MM.1S (cell line): ENCODE data around the gene CADPS.

Experiments
- DNase-seq: peaks from one replicate; pipeline ENCODE4 v3.0.0-alpha.2; 2015
- H2AFZ ChIP-seq: fragments of 300-600 bp; sonication (generic); 2 replicates; pipeline ENCODE4 v1.6.0; 2016; ENCODE audit warnings: antibody characterized with exemption, low read length
- H3F3A ChIP-seq: fragments of 300-600 bp; sonication (generic); 2 replicates; pipeline ENCODE4 v1.6.1; 2016; ENCODE audit warnings: mild to moderate bottlenecking, antibody characterized with exemption, low read length, moderate library complexity, mixed read lengths; ENCODE audit not compliant: insufficient read depth
- H3K27ac ChIP-seq: fragments of 300-600 bp; sonication (generic); 2 replicates; pipeline ENCODE4 v1.5.1; 2016; ENCODE audit warnings: mild to moderate bottlenecking, low read length
- H3K27me3 ChIP-seq: fragments of 300-600 bp; sonication (generic); replicated peaks from 2 replicates; pipeline ENCODE4 v1.6.0; 2016; ENCODE audit warnings: low read length; ENCODE audit not compliant: insufficient read depth
- H3K36me3 ChIP-seq: fragments of 300-600 bp; sonication (generic); replicated peaks from 2 replicates; pipeline ENCODE4 v1.6.1; 2016; ENCODE audit warnings: mild to moderate bottlenecking, low read length, mixed read lengths; ENCODE audit not compliant: insufficient read depth
- H3K4me1 ChIP-seq: fragments of 300-600 bp; sonication (generic); 2 replicates; pipeline ENCODE4 v1.6.1; 2016; ENCODE audit warnings: low read length, mixed read lengths
- H3K4me2 ChIP-seq: fragments of 300-600 bp; sonication (generic); 2 replicates; pipeline ENCODE4 v1.6.0; 2016; ENCODE audit warnings: low read depth, low read length
- H3K4me3 ChIP-seq: fragments of 300-600 bp; sonication (generic); 2 replicates; pipeline ENCODE4 v1.5.1; 2016; ENCODE audit warnings: low read length, mixed read lengths
- H3K79me2 ChIP-seq: fragments of 300-600 bp; sonication (generic); 2 replicates; pipeline ENCODE4 v1.6.1; 2016; ENCODE audit warnings: mixed run types, low read length, mixed read lengths
- H3K9ac ChIP-seq: fragments of 300-600 bp; sonication (generic); 2 replicates; pipeline ENCODE4 v1.6.1; 2016; ENCODE audit warnings: low read length, mixed read lengths
- H3K9me2 ChIP-seq: fragments of 300-600 bp; sonication (generic); replicated peaks from 2 replicates; pipeline ENCODE4 v1.6.1; 2016; ENCODE audit warnings: mild to moderate bottlenecking, low read length, mixed read lengths; ENCODE audit not compliant: insufficient read depth
- H3K9me3 ChIP-seq: fragments of 300-600 bp; sonication (generic); replicated peaks from 2 replicates; pipeline ENCODE4 v1.6.1; 2016; ENCODE audit warnings: mild to moderate bottlenecking, low read length, mixed read lengths; ENCODE audit not compliant: insufficient read depth
- H4K20me1 ChIP-seq: fragments of 300-600 bp; sonication (generic); 2 replicates; pipeline ENCODE4 v1.6.1; 2016; ENCODE audit warnings: mild to moderate bottlenecking, low read length, moderate library complexity, mixed read lengths; ENCODE audit not compliant: insufficient read depth
- EZH2 ChIP-seq: fragments of 300-600 bp; sonication (generic); optimal IDR thresholded peaks from 2 replicates; pipeline ENCODE3; 2017; ENCODE audit warnings: low read depth, mild to moderate bottlenecking, antibody characterized with exemption, low read length, mixed read lengths
- EZH2phosphoT487 ChIP-seq: fragments of 300-600 bp; sonication (generic); IDR thresholded peaks from 2 replicates; pipeline ENCODE4 v1.6.1; 2018; ENCODE audit warnings: antibody characterized with exemption, low read length
- TF ChIP-seq, protein P1 (sequence below): fragments of 300-600 bp; sonication (generic); IDR thresholded peaks from 2 replicates; pipeline ENCODE4 v1.5.1; 2016; ENCODE audit warnings: antibody characterized with exemption, low read length, mixed read lengths

CADPS gene

DNA sequence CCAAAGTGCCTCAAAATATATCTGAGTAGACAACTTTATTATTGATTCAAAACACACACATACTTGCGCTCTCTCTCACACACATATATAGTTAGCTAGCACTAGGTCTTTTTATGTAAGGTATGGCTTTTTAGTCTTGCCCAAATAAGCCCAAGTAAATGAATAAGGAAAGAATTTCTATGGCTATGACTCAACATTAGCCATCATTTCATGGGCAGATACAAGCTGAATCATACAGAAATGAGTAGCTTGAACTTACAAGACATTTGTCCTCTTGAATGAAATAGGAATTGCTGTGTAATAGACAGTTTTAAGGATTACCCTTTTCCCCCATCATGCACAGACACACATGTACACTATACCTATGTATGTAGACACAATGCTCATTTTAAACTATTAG is 4.9 kb downstream of the CADPS start:
- Histone ChIP-seq H3F3A (peaks cover 3% of the 10 kb centered on the region; the same call in 1 of the 2 replicates), H3K79me2 (no peaks in the 10 kb centered on the region), H3K4me2 (no peak overlapping the region), H3K36me3 (no peaks in the 10 kb centered on the region), H3K9me3 (no peaks in the 10 kb centered on the region), H3K9me2 (no peaks in the 10 kb centered on the region), H2AFZ (no peak overlapping the region), H3K4me1 (peaks cover 5% of the 10 kb centered on the region), H3K27me3 (no peaks in the 10 kb centered on the region), H4K20me1 (no peaks in the 10 kb centered on the region), H3K4me3 (no peak overlapping the region), H3K27ac (no peak overlapping the region), H3K9ac (no peak overlapping the region)
- TF ChIP-seq EZH2phosphoT487 = no peak
- TF ChIP-seq, protein P1, sequence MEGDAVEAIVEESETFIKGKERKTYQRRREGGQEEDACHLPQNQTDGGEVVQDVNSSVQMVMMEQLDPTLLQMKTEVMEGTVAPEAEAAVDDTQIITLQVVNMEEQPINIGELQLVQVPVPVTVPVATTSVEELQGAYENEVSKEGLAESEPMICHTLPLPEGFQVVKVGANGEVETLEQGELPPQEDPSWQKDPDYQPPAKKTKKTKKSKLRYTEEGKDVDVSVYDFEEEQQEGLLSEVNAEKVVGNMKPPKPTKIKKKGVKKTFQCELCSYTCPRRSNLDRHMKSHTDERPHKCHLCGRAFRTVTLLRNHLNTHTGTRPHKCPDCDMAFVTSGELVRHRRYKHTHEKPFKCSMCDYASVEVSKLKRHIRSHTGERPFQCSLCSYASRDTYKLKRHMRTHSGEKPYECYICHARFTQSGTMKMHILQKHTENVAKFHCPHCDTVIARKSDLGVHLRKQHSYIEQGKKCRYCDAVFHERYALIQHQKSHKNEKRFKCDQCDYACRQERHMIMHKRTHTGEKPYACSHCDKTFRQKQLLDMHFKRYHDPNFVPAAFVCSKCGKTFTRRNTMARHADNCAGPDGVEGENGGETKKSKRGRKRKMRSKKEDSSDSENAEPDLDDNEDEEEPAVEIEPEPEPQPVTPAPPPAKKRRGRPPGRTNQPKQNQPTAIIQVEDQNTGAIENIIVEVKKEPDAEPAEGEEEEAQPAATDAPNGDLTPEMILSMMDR = no peak
- DNase-seq = no peak

DNA sequence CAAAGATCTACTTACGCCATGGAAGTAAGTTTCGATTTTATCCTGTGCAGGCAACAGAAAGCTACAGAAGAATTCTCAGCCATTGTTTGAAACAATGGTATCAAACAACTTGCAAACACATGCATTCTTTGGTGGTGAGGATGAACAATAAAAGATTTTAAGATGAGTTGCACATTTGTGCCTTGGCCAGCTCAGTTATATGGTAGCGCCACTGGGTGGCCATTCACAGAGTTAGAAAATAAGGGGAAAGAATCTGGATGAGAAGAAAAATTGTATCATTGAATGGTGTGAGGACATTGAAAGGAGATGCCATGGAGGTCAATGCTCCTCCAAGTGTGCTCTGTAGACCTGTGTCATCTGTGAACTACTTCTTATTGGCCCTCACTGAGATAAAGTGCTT is 11.6 kb downstream of the CADPS start:
- no peak for TF ChIP-seq EZH2phosphoT487
- TF ChIP-seq EZH2 = no peak
- TF ChIP-seq, protein P1 = no peak
- no peak for DNase-seq
- H3K4me1 ChIP-seq = peaks cover 12% of the 10 kb centered on the region
- no peaks in the 10 kb centered on the region for H3K9me2 ChIP-seq
- no peak overlapping the region for H3K4me3 ChIP-seq
- H3F3A ChIP-seq = no peaks in the 10 kb centered on the region
- no peaks in the 10 kb centered on the region for H3K27me3 ChIP-seq
- H4K20me1 ChIP-seq = no peaks in the 10 kb centered on the region
- no peak overlapping the region for H3K9ac ChIP-seq
- H3K36me3 ChIP-seq = no peaks in the 10 kb centered on the region
- no peaks in the 10 kb centered on the region for H3K79me2 ChIP-seq
- no peak overlapping the region for H2AFZ ChIP-seq
- H3K4me2 ChIP-seq = no peak overlapping the region
- H3K27ac ChIP-seq = no peak overlapping the region
- H3K9me3 ChIP-seq = no peaks in the 10 kb centered on the region

DNA sequence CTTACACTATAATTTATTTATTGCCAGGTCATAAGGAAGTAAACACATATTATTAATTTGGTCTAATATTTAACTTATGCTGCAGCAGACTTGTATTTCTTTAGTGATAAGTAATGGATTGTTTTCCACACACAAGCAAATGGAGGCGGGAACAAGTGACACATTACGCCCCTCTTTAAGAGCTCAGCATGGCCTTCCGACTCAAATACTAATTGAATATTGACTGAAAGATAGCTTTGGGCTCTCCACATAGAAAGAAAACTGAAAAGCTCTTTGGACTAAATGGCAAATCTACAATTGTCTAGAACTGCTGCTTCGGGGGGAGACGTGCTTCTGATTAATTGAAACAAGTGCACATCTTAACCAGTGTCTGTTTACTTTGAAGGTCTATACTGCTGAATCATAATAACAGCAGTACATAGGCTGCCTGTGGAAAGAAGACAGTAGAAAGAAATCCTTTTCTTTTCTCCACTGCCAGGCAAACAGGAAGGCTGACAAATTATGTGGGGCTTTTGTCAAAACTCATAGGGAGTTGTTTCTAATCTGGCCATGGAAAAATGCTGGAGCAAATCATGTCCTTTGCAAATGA is 15.9 kb downstream of the CADPS start:
- no peaks in the 10 kb centered on the region for H3K27me3 ChIP-seq
- H3K79me2 ChIP-seq = no peaks in the 10 kb centered on the region
- no peaks in the 10 kb centered on the region for H3K9me2 ChIP-seq
- H3K27ac ChIP-seq = no peak overlapping the region
- TF ChIP-seq, protein P1 = no peak
- no peak for TF ChIP-seq EZH2
- TF ChIP-seq EZH2phosphoT487 = no peak
- peaks cover 12% of the 10 kb centered on the region for H3K4me1 ChIP-seq
- no peak overlapping the region for H3K4me3 ChIP-seq
- no peaks in the 10 kb centered on the region for H3K36me3 ChIP-seq
- H3F3A ChIP-seq = no peaks in the 10 kb centered on the region
- no peak overlapping the region for H3K4me2 ChIP-seq
- no peak overlapping the region for H2AFZ ChIP-seq
- no peak overlapping the region for H3K9ac ChIP-seq
- DNase-seq = no peak
- no peaks in the 10 kb centered on the region for H4K20me1 ChIP-seq
- no peaks in the 10 kb centered on the region for H3K9me3 ChIP-seq
